Ishikawa (cell line): ENCODE results near the gene SLC38A2.

ENCODE experiments used
- CEBPB ChIP-seq: IDR thresholded peaks from 2 replicates; pipeline ENCODE4 v1.6.1; 2012
- CREB1 ChIP-seq: IDR thresholded peaks from 2 replicates; pipeline ENCODE4 v1.6.1; 2012; ENCODE audit warnings: low read depth
- MAX ChIP-seq: IDR thresholded peaks from 2 replicates; pipeline ENCODE4 v1.6.1; 2012
- RAD21 ChIP-seq: IDR thresholded peaks from 2 replicates; pipeline ENCODE4 v1.6.1; 2012; ENCODE audit warnings: low read depth
- REST ChIP-seq: IDR thresholded peaks from 2 replicates; pipeline ENCODE4 v1.6.1; 2012; ENCODE audit warnings: low read depth, mild to moderate bottlenecking
- TAF1 ChIP-seq: IDR thresholded peaks from 2 replicates; pipeline ENCODE4 v1.6.1; 2012; ENCODE audit warnings: low read depth, mild to moderate bottlenecking
- USF1 ChIP-seq: IDR thresholded peaks from 2 replicates; pipeline ENCODE4 v1.6.1; 2012
- YY1 ChIP-seq: IDR thresholded peaks from 2 replicates; pipeline ENCODE4 v1.6.1; 2012; ENCODE audit warnings: low read depth

GRCh38 chr12:46404225-46404631, 31.7 kb upstream of the SLC38A2 start:
- TF ChIP-seq CREB1 (no peak), REST (no peak), MAX (no peak), CEBPB (no peak), TAF1 (no peak), RAD21 (no peak), USF1 (no peak), YY1 (no peak)
